GM21619 (cell line): ENCODE data around the gene PLEK.
"Not testable (repeated sequence)": the region's sequence is repeated elsewhere in the genome, so short reads cannot be mapped to it uniquely, and the experiment has no call there.

Source experiments
- ATAC-seq: cut with Tn5 transposase; IDR thresholded peaks from one replicate; pipeline ENCODE4 v1.9.1; 2021; ENCODE audit not compliant: unreplicated experiment

PLEK gene

DNA sequence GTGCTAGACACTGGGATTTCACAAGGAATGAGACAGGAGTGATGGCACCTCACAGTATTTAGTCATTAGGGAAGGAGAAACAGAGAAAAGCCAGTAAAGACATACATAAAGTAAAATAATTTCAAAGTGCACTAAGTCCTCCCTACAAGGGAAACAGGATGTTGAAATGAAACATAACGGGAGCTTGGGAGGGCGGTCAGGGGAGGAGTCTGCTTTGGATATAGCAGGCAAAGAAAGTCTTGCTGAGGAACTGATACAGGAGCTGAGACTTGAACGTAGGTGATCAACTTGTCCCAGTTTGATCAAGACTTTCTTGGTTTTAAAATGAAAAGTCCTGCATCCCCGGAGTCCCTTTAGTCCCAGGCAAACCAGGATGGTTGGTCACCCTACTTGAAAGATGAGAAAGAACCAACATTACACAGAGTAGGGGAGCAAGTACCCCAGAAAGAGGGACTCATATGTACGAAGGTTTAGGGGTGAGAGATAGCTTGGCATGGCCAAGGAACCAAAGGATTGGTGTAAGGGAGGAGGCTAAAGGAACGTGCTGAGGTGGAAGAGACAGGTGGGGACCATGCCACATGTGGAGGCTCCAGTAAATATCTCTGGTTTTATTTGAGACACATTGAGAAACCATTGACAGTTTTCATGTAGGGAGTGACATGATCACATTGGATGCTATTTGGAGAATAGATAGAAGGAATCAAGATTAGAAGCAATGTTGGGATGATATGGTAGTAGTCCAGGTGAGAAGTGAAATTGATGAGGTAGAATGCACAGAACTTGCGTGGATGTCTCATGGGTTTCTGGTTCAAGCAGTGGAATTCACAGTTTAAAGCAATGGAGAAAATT lies 73.6 kb downstream of the PLEK start:
- no peak for ATAC-seq

DNA sequence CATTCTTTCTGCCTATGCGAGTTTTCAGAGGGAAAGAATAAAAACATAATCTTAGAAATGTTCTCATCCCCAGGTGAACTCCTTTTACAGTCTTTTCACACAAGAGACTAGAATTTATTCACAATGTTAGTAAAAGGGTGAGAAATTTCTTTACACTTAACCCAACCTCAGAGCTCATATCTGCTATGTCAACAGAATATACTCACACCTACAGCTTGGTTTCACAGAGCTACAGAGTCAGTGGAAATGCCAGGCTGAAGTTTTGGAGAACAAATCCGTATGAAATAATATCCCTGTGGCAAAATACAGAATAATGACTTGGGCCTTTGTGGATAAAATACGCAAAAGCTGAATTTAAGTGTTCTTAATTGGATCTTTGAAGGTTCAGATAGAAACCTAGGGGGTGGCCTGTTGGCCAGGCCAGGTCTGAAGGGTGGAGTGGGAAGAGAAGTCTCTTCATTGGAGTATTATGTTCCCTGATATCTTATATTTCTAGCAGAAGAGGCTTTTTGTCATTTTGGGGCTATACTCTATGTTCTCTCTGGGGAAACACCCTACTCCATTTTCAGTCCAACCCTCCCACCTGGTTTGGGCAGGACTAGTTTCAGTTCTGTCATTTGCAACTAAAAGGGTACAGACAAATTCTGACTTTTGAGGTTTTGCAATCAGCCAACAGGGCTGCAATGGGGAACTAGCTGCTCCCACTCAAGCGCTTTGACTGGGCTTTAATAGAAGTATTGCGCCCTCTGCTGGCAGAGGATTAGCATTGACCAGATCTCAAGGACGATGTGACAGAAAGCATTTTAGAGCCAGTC lies 76.3 kb downstream of the PLEK start:
- ATAC-seq: peak; percentile 96

DNA sequence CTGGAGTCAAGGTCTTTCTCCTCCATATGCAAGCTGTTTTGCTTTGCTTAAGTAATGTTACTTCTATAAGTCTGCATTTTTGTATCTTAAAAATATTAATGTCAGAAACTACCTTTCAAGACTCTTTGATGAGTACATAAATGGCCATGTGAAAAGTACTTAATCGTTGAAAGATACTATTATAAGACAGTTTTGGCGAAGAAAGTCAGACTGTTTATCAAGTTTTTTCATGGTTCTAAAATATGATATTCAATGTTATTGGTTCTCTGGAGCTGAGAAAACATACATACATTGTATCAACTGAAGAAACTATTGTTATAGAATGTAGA lies 76.9 kb downstream of the PLEK start:
- no peak for ATAC-seq

DNA sequence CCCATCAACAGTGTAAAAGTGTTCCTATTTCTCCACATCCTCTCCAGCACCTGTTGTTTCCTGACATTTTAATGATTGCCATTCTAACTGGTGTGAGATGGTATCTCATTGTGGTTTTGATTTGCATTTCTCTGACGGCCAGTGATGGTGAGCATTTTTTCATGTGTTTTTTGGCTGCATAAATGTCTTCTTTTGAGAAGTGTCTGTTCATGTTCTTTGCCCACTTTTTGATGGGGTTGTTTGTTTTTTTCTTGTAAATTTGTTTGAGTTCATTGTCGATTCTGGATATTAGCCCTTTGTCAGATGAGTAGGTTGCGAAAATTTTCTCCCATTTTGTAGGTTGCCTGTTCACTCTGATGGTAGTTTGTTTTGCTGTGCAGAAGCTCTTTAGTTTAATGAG lies 81.3 kb downstream of the PLEK start:
- ATAC-seq: not testable (repeated sequence)
